GM12878 (cell line): ENCODE data around the gene FOXP1. TPM values are rescaled to one million over a fixed set of nuclear protein-coding genes. Genes with fewer than 3 reads are reported as not detected.

Source experiments
- ATAC-seq: fragments of 200-7000 bp; cut with Tn5 transposase; 3 replicates; pipeline ENCODE4 v1.9.1; 2020; ENCODE audit warnings: mild to moderate bottlenecking, moderate library complexity
- BruUV-seq: library from RNA; stranded (reverse); fragments of 400-500 nt; replicated peaks from 2 replicates; lab custom pipeline; 2021; lab: Mats Ljungman, UMichigan
- CTCF ChIA-PET: fragments of 300-600 bp; sonication (Branson Sonifier 250); formaldehyde crosslinking; extraction: SDS; loops from one replicate; lab custom pipeline; 2021; ENCODE audit warnings: inconsistent platforms; lab: Yijun Ruan, JAX
- POLR2A ChIA-PET: fragments of 350-600 bp; formaldehyde crosslinking; extraction: SDS; loops from one replicate; lab custom pipeline; 2021; ENCODE audit warnings: inconsistent platforms; lab: Charles Lee
- RAD21 ChIA-PET: fragments of 300-600 bp; sonication (Branson Sonifier 250); formaldehyde crosslinking; loops from one replicate; lab custom pipeline; 2023; ENCODE audit warnings: antibody characterized with exemption; ENCODE audit not compliant: unreplicated experiment; lab: Charles Lee
- SMC1A ChIA-PET: fragments of 300-600 bp; sonication (Branson Sonifier 250); formaldehyde crosslinking; loops from one replicate; lab custom pipeline; 2023; ENCODE audit not compliant: unreplicated experiment, uncharacterized antibody; lab: Charles Lee
- DNase-seq: peaks from one replicate; pipeline ENCODE4 v3.0.0-alpha.2; 2011; ENCODE audit warnings: low read depth, low spot score
- FAIRE-seq: peaks from 3 replicates; lab custom pipeline; 2011; peaks lifted over from hg19 to GRCh38; lab: Jason Lieb, UNC
- H2AFZ ChIP-seq: 2 replicates; pipeline ENCODE4 v1.6.0; 2011; ENCODE audit warnings: low read depth, low read length, control low read depth; ENCODE audit not compliant: control insufficient read depth
- H3K27ac ChIP-seq: 2 replicates; pipeline ENCODE4 v1.5.1; 2011; ENCODE audit warnings: control low read depth; ENCODE audit not compliant: control insufficient read depth, insufficient read depth
- H3K27me3 ChIP-seq, 2 experiments: replicated peaks in 1 of 2; 2 replicates each; pipeline versions ENCODE4 v1.6.0 to v1.6.1; 2011; ENCODE audit warnings: low read length in 1 of 2; ENCODE audit not compliant: control insufficient read depth in 2 of 2, insufficient read depth in 2 of 2
- H3K36me3 ChIP-seq, 2 experiments: 2 replicates each; pipeline ENCODE4 v1.5.1; 2011; ENCODE audit warnings: low read length in 1 of 2; ENCODE audit not compliant: control insufficient read depth in 2 of 2, insufficient read depth in 2 of 2
- H3K4me1 ChIP-seq: 2 replicates; pipeline ENCODE4 v1.6.1; 2011; ENCODE audit warnings: mild to moderate bottlenecking, low read length, moderate library complexity, mixed read lengths; ENCODE audit not compliant: control insufficient read depth, insufficient read depth
- H3K4me2 ChIP-seq: 2 replicates; pipeline ENCODE4 v1.6.0; 2011; ENCODE audit warnings: control low read depth; ENCODE audit not compliant: control insufficient read depth, insufficient read depth
- H3K4me3 ChIP-seq: fragments of 200-600 bp; sonication (generic); 2 replicates; pipeline ENCODE4 v1.5.1; 2016
- H3K79me2 ChIP-seq: 2 replicates; pipeline ENCODE4 v1.6.0; 2011; ENCODE audit warnings: low read length; ENCODE audit not compliant: control insufficient read depth, insufficient read depth
- H3K9ac ChIP-seq: 2 replicates; pipeline ENCODE4 v1.8.0; 2011; ENCODE audit warnings: low read length, control low read depth, mixed read lengths; ENCODE audit not compliant: control insufficient read depth, insufficient read depth
- H3K9me3 ChIP-seq: replicated peaks from 3 replicates; pipeline ENCODE4 v1.5.1; 2011; ENCODE audit warnings: mild to moderate bottlenecking, low read length; ENCODE audit not compliant: control insufficient read depth, insufficient read depth
- H4K20me1 ChIP-seq: 2 replicates; pipeline ENCODE4 v1.6.0; 2011; ENCODE audit not compliant: control insufficient read depth, insufficient read depth
- ATF7 ChIP-seq: fragments of 450-650 bp; IDR thresholded peaks from 2 replicates; pipeline ENCODE4 v1.6.1; 2016; ENCODE audit warnings: low read depth, mild to moderate bottlenecking
- BCL3 ChIP-seq: IDR thresholded peaks from 2 replicates; pipeline ENCODE4 v1.6.1; 2011; ENCODE audit warnings: borderline replicate concordance, low read depth, mild to moderate bottlenecking, moderate library complexity, low read length; ENCODE audit not compliant: insufficient read depth, poor library complexity, severe bottlenecking
- CHD1 ChIP-seq: IDR thresholded peaks from 2 replicates; pipeline ENCODE4 v1.6.1; 2012; ENCODE audit warnings: low read depth, low read length, improper control_type of control experiment
- CHD4 ChIP-seq: fragments of 200-600 bp; sonication (generic); IDR thresholded peaks from 2 replicates; pipeline ENCODE4 v1.6.1; 2016; ENCODE audit warnings: mild to moderate bottlenecking
- DPF2 ChIP-seq: fragments of 450-650 bp; IDR thresholded peaks from 2 replicates; pipeline ENCODE4 v1.6.1; 2017; ENCODE audit warnings: mild to moderate bottlenecking
- EZH2 ChIP-seq: IDR thresholded peaks from 2 replicates; pipeline ENCODE4 v1.6.1; 2012; ENCODE audit warnings: low read depth, mild to moderate bottlenecking, control low read depth, inconsistent platforms, low read length, borderline replicate concordance; ENCODE audit not compliant: control insufficient read depth
- HCFC1 ChIP-seq: fragments of 150-350 bp; IDR thresholded peaks from 2 replicates; pipeline ENCODE4 v1.6.1; 2014; ENCODE audit warnings: low read length
- IRF5 ChIP-seq: fragments of 450-650 bp; IDR thresholded peaks from 2 replicates; pipeline ENCODE4 v1.6.1; 2017; ENCODE audit warnings: borderline replicate concordance
- LARP7 ChIP-seq: fragments of 450-650 bp; IDR thresholded peaks from 2 replicates; pipeline ENCODE4 v1.6.1; 2017; ENCODE audit warnings: mild to moderate bottlenecking
- SMAD1 ChIP-seq: fragments of 450-650 bp; IDR thresholded peaks from 2 replicates; pipeline ENCODE4 v1.6.1; 2018; ENCODE audit warnings: mild to moderate bottlenecking, low read depth; ENCODE audit not compliant: partially characterized antibody
- SMC3 ChIP-seq: IDR thresholded peaks from 2 replicates; pipeline ENCODE4 v1.6.1; 2011; ENCODE audit warnings: low read length, improper control_type of control experiment, borderline replicate concordance
- SUZ12 ChIP-seq: fragments of 200-600 bp; sonication (generic); IDR thresholded peaks from one replicate; pipeline ENCODE4 v1.6.1; 2018; ENCODE audit warnings: antibody characterized with exemption, mild to moderate bottlenecking; ENCODE audit not compliant: unreplicated experiment
- YY1 ChIP-seq: IDR thresholded peaks from 2 replicates; pipeline ENCODE4 v1.6.1; 2011; ENCODE audit warnings: low read depth, mild to moderate bottlenecking, low read length
- ZBED1 ChIP-seq: IDR thresholded peaks from 2 replicates; pipeline ENCODE4 v1.6.1; 2016; ENCODE audit warnings: borderline replicate concordance
- ZNF217 ChIP-seq: fragments of 450-650 bp; IDR thresholded peaks from 2 replicates; pipeline ENCODE4 v1.6.1; 2017; ENCODE audit warnings: antibody characterized with exemption, mild to moderate bottlenecking
- WGBS: methylation state at CpG from one replicate; pipeline ENCODE4 v1.1.6; 2016; ENCODE audit warnings: low lambda C conversion rate; ENCODE audit not compliant: insufficient replicate concordance, insufficient coverage; ENCODE audit errors: missing lambda C conversion rate; 5-methylcytosine and 5-hydroxymethylcytosine counted together
- in situ Hi-C: fragments of 300-500 bp; cut with MboI; formaldehyde crosslinking; loops from 9 replicates; pipeline ENCODE4 v1.14.3; 2018; ENCODE audit warnings: mixed read lengths
- intact Hi-C: fragments of 100-400 bp; cut with micrococcal nuclease; formaldehyde crosslinking; loops from one replicate; pipeline ENCODE4 v1.14.2; 2022; ENCODE audit not compliant: unreplicated experiment
- polyA plus RNA-seq, 11 experiments: library from polyadenylated mRNA; depleted of rRNA in 4 of 11; unstranded in 6 of 11; stranded (reverse) in 5 of 11; fragments of >200 nt; fragmentation: Nextera tagmentation in 4 of 11; fragmentation: Illumina TruSeq in 1 of 11; extraction: Ambion mirVana in 4 of 11; extraction: Trizol in 1 of 11; gene quantifications; 1 replicate in 1 of 11; 2 replicates in 10 of 11; pipeline versions ENCODE4 v1.2.1 to v1.2.3, GENCODE V29; 2011 to 2016; ENCODE audit warnings: inconsistent platforms in 2 of 11, missing spikeins in 2 of 11, low read depth in 1 of 11
- total RNA-seq, 4 experiments: library from RNA; depleted of rRNA in 3 of 4; stranded (reverse); fragments of >200 nt in 3 of 4; fragmentation: Illumina TruSeq in 1 of 4; extraction: Trizol in 1 of 4; gene quantifications; 2 replicates each; pipeline versions ENCODE4 v1.2.1 to v1.2.3, GENCODE V29; 2013 to 2021

FOXP1 gene
- total and polyA plus RNA-seq, 10 of the 15 experiments (the other 5 are each of a cell fraction or from before 2014, with no cell fraction given): 0.05 to 1.6 (median 0.20) TPM; not detected in 1

- Histone ChIP-seq H3K27ac (no peak overlapping the region), H3K36me3 (no peaks in the 10 kb centered on the region), H3K4me1 (no peaks in the 10 kb centered on the region), H3K4me3 (no peak overlapping the region), H3K9me3 (no peaks in the 10 kb centered on the region), H3K79me2 (no peaks in the 10 kb centered on the region), H3K27me3 (no peaks in the 10 kb centered on the region), H3K9ac (no peak overlapping the region), H2AFZ (no peak overlapping the region), H3K4me2 (no peak overlapping the region), H4K20me1 (no peaks in the 10 kb centered on the region)
- DNase-seq (no peak), ATAC-seq (no peak), FAIRE-seq (no peak)
- no peak for TF ChIP-seq IRF5
- no peak for TF ChIP-seq BCL3
- TF ChIP-seq ZNF217: no peak
- TF ChIP-seq LARP7: no peak
- TF ChIP-seq SUZ12: no peak
- TF ChIP-seq EZH2: no peak
- TF ChIP-seq CHD1: no peak
- no peak for TF ChIP-seq HCFC1
- no peak for TF ChIP-seq SMAD1
- TF ChIP-seq ATF7: no peak
- TF ChIP-seq CHD4: no peak
- no peak for TF ChIP-seq ZBED1
- TF ChIP-seq SMC3: no peak
- TF ChIP-seq DPF2: no peak
- no peak for TF ChIP-seq YY1
- in situ Hi-C loops: no loop called here
- SMC1A ChIA-PET: no interaction called here
- CTCF ChIA-PET: no interaction called here
- intact Hi-C loops: no loop called here
- RAD21 ChIA-PET: no interaction called here
- no TSS peak for BruUV-seq
- 58% methylated on average over 5 of the region's 5 CpGs for WGBS
- POLR2A ChIA-PET: no interaction called here
Observed at GRCh38 chr3:71484452-71484851, 99.1 kb downstream of the FOXP1 start.
